ENCODE measurements around the gene ENAH.
A peak's percentile ranks its signal among the peaks of the same experiment; 100 is the strongest.
"Not testable (repeated sequence)": the region's sequence is repeated elsewhere in the genome, so short reads cannot be mapped to it uniquely, and the experiment has no call there.

ENAH gene

GRCh38 chr1:225522588-225523262 is 130.2 kb downstream of the ENAH start:
- no peak for DNase-seq

- no peak for DNase-seq
Observed at GRCh38 chr1:225520587-225521227, 132.2 kb downstream of the ENAH start.

- DNase-seq = no peak
Observed at GRCh38 chr1:225519166-225519863, 133.6 kb downstream of the ENAH start.

- DNase-seq = no peak
Observed at GRCh38 chr1:225517697-225518096, 135.2 kb downstream of the ENAH start.

- no peak for DNase-seq
Observed at GRCh38 chr1:225517221-225517620, 135.7 kb downstream of the ENAH start.

GRCh38 chr1:225514671-225515081 is 138.2 kb downstream of the ENAH start:
- no peak for DNase-seq

- DNase-seq = not testable (repeated sequence)
Observed at GRCh38 chr1:225513576-225513975, 139.3 kb downstream of the ENAH start.

- DNase-seq = no peak
Observed at GRCh38 chr1:225511828-225512381, 141.0 kb downstream of the ENAH start.

GRCh38 chr1:225510740-225511139 is 142.2 kb downstream of the ENAH start:
- DNase-seq = not testable (repeated sequence)

GRCh38 chr1:225509770-225510169 is 143.2 kb downstream of the ENAH start:
- no peak for DNase-seq

GRCh38 chr1:225509376-225509707 is 143.6 kb downstream of the ENAH start:
- no peak for DNase-seq

GRCh38 chr1:225508538-225509375 is 144.2 kb downstream of the ENAH start:
- DNase-seq = peak; percentile 18

GRCh38 chr1:225506727-225507126 is 146.2 kb downstream of the ENAH start:
- DNase-seq = no peak

GRCh38 chr1:225504776-225505175 is 148.1 kb downstream of the ENAH start:
- DNase-seq = no peak

GRCh38 chr1:225500624-225501192 is 152.2 kb downstream of the ENAH start:
- no peak for DNase-seq

- DNase-seq = no peak
Observed at GRCh38 chr1:225498549-225499136, 154.3 kb downstream of the ENAH start.

- no peak for DNase-seq
Observed at GRCh38 chr1:225494789-225495359, 158.0 kb downstream of the ENAH start.

GRCh38 chr1:225493591-225494246 is 159.2 kb downstream of the ENAH start:
- no peak for DNase-seq

- no peak for DNase-seq
Observed at GRCh38 chr1:225488676-225489075, 164.2 kb downstream of the ENAH start.

GRCh38 chr1:225486856-225487255 is 166.1 kb downstream of the ENAH start:
- DNase-seq = no peak

- DNase-seq = no peak
Observed at GRCh38 chr1:225485991-225486530, 166.9 kb downstream of the ENAH start.

Measured in activated CD4-positive, alpha-beta T cell treated with anti-CD3 and anti-CD28 coated beads for 48 hours (primary cell).